AG04450 (cell line): Measurements from ENCODE around the gene KCTD1. TPM values are rescaled to one million over a fixed set of nuclear protein-coding genes. Genes with fewer than 3 reads are reported as not detected.

Experiments used
- CTCF ChIA-PET: fragments of 300-600, 350-600 bp; formaldehyde crosslinking; extraction: SDS; loops from one replicate; lab custom pipeline; 2022; ENCODE audit warnings: antibody characterized with exemption, inconsistent platforms; lab: Charles Lee
- POLR2A ChIA-PET: fragments of 350-600 bp; formaldehyde crosslinking; extraction: SDS; loops from one replicate; lab custom pipeline; 2021; ENCODE audit warnings: antibody characterized with exemption, inconsistent platforms; lab: Yijun Ruan, JAX
- DNase-seq: peaks from one replicate; pipeline ENCODE4 v3.0.0-alpha.2; 2011; ENCODE audit warnings: low read depth, low spot score
- H3K27ac ChIP-seq: one replicate; pipeline ENCODE4 v1.5.1; 2012; ENCODE audit warnings: low read depth, low read length, control low read depth
- H3K27me3 ChIP-seq: one replicate; pipeline ENCODE4 v1.6.0; 2012; ENCODE audit warnings: low read length; ENCODE audit not compliant: control insufficient read depth, insufficient read depth
- H3K4me3 ChIP-seq: 2 replicates; pipeline ENCODE4 v1.5.1; 2011; ENCODE audit warnings: mild to moderate bottlenecking, low read depth, low read length, control low read depth
- H3K9me3 ChIP-seq: 2 replicates; pipeline ENCODE4 v1.5.1; 2012; ENCODE audit warnings: low read length; ENCODE audit not compliant: control insufficient read depth, insufficient read depth
- polyA plus RNA-seq: library from polyadenylated mRNA; depleted of rRNA; stranded (reverse); fragments of >200 nt; gene quantifications from 2 replicates; pipeline ENCODE4 v1.2.3, GENCODE V29; 2011
- TF ChIP-seq, protein P1 (sequence below): IDR thresholded peaks from 2 replicates; pipeline ENCODE4 v1.5.1; 2011; ENCODE audit warnings: low read depth, low read length, control low read depth, inconsistent platforms

Gene KCTD1
- polyA plus RNA-seq, 1 experiment, result 5.0 TPM

DNA sequence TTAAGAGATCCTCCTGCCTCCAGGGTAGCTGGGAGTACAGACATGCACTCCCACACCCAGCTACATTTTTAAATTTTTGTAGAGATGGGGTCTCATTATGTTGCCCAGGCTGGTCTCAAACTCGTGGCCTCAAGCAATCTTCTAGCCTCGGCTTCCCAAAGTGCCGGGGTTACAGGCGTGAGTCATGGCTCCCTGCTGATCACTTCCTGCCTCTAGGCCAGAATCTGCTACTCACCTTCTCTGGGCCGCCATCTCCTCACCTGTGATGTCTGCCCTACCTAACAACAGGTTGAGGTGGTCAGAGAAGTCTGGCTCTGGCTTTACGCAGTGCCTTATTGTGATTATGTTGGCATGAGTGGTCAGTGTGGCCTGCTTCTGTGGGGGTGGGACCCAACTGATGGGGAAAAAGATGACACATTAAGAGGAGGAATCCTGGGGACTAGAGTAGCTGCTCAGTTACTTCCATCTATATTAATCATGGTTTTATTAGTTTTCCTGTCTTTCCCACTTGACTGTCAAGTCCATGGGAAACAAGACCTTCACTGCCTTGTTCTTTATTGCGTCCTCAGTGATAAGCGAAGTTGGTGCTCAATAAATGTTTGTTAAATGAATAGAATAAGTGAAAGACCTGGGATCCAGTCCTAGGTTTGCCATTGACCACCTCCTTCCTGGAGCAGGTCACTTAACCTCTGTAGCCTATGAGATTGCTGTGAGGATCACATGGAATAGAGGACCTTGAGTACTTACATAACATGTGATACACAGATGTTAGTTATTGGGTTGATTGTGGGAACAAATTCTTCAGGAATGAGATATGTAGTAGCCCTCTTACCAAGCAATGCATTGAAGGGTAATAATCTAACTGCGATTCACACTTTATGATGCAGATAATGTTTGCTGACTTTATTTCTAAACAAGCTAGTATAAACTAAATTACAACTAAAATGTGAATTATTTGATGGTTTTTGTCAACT lies 15.7 kb downstream of the KCTD1 start:
- Histone ChIP-seq H3K27ac (no peak overlapping the region), H3K4me3 (no peak overlapping the region), H3K27me3 (no peaks in the 10 kb centered on the region), H3K9me3 (no peaks in the 10 kb centered on the region)
- no peak for DNase-seq
- CTCF ChIA-PET, result interaction anchor here (0.6 to 1.3 kb wide), 2 partner anchors 15 to 25 kb away, joined by 3 to 5 read pairs; partner anchors contain the start of gene KCTD1
- TF ChIP-seq, protein P1, sequence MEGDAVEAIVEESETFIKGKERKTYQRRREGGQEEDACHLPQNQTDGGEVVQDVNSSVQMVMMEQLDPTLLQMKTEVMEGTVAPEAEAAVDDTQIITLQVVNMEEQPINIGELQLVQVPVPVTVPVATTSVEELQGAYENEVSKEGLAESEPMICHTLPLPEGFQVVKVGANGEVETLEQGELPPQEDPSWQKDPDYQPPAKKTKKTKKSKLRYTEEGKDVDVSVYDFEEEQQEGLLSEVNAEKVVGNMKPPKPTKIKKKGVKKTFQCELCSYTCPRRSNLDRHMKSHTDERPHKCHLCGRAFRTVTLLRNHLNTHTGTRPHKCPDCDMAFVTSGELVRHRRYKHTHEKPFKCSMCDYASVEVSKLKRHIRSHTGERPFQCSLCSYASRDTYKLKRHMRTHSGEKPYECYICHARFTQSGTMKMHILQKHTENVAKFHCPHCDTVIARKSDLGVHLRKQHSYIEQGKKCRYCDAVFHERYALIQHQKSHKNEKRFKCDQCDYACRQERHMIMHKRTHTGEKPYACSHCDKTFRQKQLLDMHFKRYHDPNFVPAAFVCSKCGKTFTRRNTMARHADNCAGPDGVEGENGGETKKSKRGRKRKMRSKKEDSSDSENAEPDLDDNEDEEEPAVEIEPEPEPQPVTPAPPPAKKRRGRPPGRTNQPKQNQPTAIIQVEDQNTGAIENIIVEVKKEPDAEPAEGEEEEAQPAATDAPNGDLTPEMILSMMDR, result no peak
- POLR2A ChIA-PET, result no interaction called here

DNA sequence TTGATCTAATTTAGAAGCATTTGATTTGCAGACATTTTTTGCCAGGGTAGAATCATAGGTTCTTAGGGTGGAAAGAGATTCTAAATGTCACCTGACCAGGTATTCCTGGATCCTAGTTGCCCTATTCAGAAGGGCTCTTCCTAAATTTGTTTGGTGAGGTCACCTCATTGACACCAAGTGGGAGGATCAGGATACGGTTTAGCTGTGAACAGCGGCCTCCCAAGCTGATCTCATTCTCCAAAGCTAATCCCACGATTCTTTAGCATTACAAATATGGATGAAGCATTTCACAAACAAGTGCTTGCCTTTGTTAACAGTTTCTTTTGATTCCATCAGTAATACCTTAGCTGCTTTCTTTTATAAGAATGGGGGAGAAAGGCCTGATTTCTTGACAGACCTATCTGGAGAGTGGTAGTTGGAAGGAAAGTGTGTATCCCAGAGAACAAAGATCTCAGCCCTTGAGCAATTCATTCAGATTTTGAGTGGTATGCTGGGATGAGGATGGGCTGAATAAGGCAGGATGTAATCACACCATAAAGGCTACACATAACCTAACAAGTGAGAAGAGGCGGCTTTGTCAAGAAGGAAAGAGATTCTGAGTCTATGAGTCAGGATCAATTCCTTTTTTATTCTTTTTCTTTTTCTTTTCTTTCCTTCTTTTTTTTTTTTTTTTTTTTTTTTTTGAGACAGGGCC lies 16.6 kb downstream of the KCTD1 start:
- CTCF ChIA-PET, result interaction anchor here (0.6 to 0.7 kb wide), 3 partner anchors 18 to 1516 kb away, joined by 3 to 4 read pairs (median 4); no protein-coding TSS in a partner anchor
- Histone ChIP-seq H3K27ac (no peak overlapping the region), H3K4me3 (no peak overlapping the region), H3K27me3 (no peaks in the 10 kb centered on the region), H3K9me3 (no peaks in the 10 kb centered on the region)
- TF ChIP-seq, protein P1, result no peak
- POLR2A ChIA-PET, result no interaction called here
- no peak for DNase-seq

DNA sequence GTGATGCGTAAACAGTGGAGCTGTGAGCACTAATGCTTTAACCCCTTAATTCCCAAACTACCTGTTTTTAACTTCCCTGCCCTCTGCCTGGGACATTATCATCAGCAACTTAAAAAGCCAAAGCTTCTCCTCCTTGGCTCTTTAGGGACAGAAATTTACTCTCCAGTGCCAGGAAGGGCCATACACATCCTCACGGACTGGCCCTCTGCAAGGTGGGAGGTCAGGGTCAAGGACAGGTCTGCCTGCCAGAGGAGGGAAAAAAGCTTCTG lies 21.5 kb downstream of the KCTD1 start:
- DNase-seq, result no peak

DNA sequence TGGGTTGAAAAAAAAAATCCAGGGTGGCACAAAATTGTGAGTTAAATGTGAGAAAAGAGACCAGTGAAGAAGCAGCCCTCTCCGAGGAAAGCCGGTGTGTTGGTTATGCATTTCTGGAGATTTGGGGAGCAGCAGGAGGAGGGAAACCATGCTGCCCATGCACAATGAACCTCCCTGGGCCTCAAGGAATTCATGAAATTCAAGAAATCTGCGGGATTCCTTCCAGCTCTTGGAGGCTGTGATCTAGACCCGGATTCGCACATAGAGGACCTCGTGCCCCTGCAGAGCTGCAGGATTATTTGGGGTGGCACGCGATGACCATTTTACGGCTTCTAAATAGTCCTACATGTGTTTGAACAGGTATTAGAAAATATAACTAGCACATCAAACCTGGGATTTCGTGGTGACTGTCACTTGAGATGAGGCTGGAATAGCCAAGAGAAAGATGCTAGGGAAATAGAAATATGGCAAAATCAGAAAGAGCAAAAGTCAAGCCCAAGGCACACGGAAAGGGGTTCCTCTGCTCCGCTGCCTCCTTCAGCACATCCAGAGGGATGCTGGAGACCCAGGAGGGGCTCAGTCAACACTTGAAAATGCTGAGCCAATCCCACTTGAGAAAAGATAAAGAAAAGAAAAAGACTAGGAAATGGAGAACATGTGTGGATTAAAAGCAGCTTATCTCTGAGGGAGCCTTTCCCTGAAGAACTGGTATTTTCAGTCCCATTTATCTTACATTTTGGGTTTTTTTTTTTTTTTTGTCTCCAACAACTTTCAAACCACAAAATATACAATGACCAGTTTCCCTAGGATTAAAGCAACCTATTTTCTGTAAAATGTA lies 22.0 kb downstream of the KCTD1 start:
- TF ChIP-seq, protein P1, result no peak
- CTCF ChIA-PET, result interaction anchor here (0.6 to 2.0 kb wide), 2 partner anchors 143 to 457 kb away, joined by 4 to 7 read pairs; no protein-coding TSS in a partner anchor
- DNase-seq, result no peak

More for the DNA sequence above, 21.5 kb downstream of the KCTD1 start:
- no peak overlapping the region for H3K27ac ChIP-seq
- POLR2A ChIA-PET, result interaction anchor here (0.7 kb wide), 1 partner anchor 22 kb away, joined by 6 read pairs; the partner anchor contains the start of gene KCTD1
- no peaks in the 10 kb centered on the region for H3K9me3 ChIP-seq
- H3K27me3 ChIP-seq, result no peaks in the 10 kb centered on the region
- TF ChIP-seq, protein P1, result no peak
- H3K4me3 ChIP-seq, result no peak overlapping the region
- CTCF ChIA-PET, result interaction anchor here (1.2 to 2.0 kb wide), 2 partner anchors 21 to 143 kb away, joined by 4 to 7 read pairs; no protein-coding TSS in a partner anchor

More for the DNA sequence above, 22.0 kb downstream of the KCTD1 start:
- Histone ChIP-seq H3K27me3 (no peaks in the 10 kb centered on the region), H3K9me3 (no peaks in the 10 kb centered on the region), H3K4me3 (no peak overlapping the region), H3K27ac (no peak overlapping the region)
- POLR2A ChIA-PET, result interaction anchor here (0.7 kb wide), 1 partner anchor 22 kb away, joined by 6 read pairs; the partner anchor contains the start of gene KCTD1
